GM10266 (cell line): ENCODE results near the gene CHAD.
A peak's percentile ranks its signal among the peaks of the same experiment; 100 is the strongest.

Experiments used
- DNase-seq: peaks from one replicate; pipeline ENCODE4 v3.0.0; 2012; ENCODE audit errors: extremely low spot score
- CTCF ChIP-seq: IDR thresholded peaks from 2 replicates; pipeline ENCODE4 v1.5.1; 2012; ENCODE audit warnings: mild to moderate bottlenecking, low read depth; ENCODE audit not compliant: control insufficient read depth, insufficient read depth; ENCODE audit errors: missing control alignments

Gene CHAD

GRCh38 chr17:50452630-50453300, 15.9 kb downstream of the CHAD start:
- TF ChIP-seq CTCF = no peak
- peak; percentile 18 for DNase-seq

- no peak for TF ChIP-seq CTCF
- no peak for DNase-seq
These were observed 16.6 kb downstream of the CHAD start for GRCh38 chr17:50451943-50452629.

- TF ChIP-seq CTCF = no peak
- DNase-seq = no peak
These were observed 20.0 kb downstream of the CHAD start for GRCh38 chr17:50448643-50449042.

GRCh38 chr17:50447870-50448595, 20.6 kb downstream of the CHAD start:
- TF ChIP-seq CTCF = no peak
- no peak for DNase-seq

GRCh38 chr17:50445730-50446325, 22.9 kb downstream of the CHAD start:
- no peak for DNase-seq
- TF ChIP-seq CTCF = no peak

- no peak for TF ChIP-seq CTCF
- no peak for DNase-seq
These were observed 23.6 kb downstream of the CHAD start for GRCh38 chr17:50444841-50445715.
